ENCODE data around the gene EPX. TPM values are rescaled to one million over a fixed set of nuclear protein-coding genes. Genes with fewer than 3 reads are reported as not detected.

Gene EPX
- total and polyA plus RNA-seq, 2 experiments from 2014 or later: not detected

DNA sequence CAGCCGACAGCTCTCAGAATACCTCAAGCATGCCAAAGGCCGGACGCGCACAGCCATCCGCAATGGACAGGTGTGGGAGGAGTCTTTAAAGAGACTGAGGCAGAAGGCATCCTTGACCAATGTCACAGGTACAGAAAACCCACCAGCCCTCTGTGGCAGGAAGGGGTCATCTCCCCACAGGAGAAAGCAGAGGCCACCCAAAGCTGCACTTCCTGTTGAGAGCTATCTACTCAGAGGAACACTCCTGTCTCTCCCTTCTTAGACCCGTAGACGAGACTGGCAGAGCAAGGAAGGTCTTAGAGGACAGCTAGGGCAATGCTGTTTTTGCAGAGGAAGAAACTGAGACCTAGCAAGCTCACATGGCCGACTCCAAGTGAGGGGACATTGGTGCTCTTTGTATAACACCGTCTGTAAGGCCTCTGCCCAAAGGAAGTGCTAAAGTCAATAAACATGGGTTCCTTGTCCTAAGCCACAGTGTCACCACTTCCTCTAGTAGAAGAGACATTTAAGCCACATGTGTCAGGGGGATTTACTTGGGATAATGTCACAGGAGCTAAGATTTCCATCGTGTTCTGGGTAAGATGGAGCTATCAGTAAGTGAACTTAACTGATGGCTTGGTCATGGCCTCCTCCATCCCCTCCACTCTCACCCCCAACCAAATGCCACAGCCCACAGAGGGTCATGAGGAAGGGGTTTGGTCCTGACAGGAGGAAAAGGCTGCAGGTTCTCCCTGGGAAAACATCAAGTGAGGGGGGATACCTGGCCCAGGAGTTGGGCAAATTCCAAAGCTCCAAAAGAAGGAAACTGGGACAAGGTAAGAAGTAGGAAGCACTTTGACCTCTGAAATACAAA is 55.2 kb downstream of the EPX start:
- no peaks in the 10 kb centered on the region for H3K9me3 ChIP-seq (ENCODE audit: low read depth)
- no peaks in the 10 kb centered on the region for H3K4me1 ChIP-seq (ENCODE audit: low read depth)
- DNase-seq (ENCODE audit: low read depth in 1 of 2, low spot score in 1 of 2): no peak
- TF ChIP-seq, protein P1, sequence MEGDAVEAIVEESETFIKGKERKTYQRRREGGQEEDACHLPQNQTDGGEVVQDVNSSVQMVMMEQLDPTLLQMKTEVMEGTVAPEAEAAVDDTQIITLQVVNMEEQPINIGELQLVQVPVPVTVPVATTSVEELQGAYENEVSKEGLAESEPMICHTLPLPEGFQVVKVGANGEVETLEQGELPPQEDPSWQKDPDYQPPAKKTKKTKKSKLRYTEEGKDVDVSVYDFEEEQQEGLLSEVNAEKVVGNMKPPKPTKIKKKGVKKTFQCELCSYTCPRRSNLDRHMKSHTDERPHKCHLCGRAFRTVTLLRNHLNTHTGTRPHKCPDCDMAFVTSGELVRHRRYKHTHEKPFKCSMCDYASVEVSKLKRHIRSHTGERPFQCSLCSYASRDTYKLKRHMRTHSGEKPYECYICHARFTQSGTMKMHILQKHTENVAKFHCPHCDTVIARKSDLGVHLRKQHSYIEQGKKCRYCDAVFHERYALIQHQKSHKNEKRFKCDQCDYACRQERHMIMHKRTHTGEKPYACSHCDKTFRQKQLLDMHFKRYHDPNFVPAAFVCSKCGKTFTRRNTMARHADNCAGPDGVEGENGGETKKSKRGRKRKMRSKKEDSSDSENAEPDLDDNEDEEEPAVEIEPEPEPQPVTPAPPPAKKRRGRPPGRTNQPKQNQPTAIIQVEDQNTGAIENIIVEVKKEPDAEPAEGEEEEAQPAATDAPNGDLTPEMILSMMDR (IDR thresholded peaks at IDR 0.05; ENCODE audit: low read depth, low read length): no peak
- H3K27ac ChIP-seq: no peak overlapping the region
- H3K36me3 ChIP-seq: no peaks in the 10 kb centered on the region
- peaks cover 91% of the 10 kb centered on the region for H3K27me3 ChIP-seq
- H3K4me3 ChIP-seq: no peak overlapping the region

DNA sequence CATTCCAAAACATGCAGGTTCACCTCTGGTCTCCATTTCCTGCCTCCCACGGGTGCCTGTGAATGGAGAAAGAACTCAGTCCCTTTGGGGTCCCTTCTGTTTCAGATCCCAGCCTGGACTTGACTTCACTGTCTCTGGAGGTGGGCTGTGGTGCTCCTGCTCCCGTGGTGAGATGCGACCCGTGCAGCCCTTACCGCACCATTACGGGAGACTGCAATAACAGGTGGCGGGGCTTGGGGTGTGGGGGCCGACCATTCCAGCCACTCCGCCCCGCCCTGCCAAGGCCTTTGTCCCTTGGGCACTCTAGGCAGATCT is 56.4 kb downstream of the EPX start:
- H3K4me1 ChIP-seq (ENCODE audit: low read depth): no peaks in the 10 kb centered on the region
- H3K36me3 ChIP-seq: no peaks in the 10 kb centered on the region
- TF ChIP-seq, protein P1 (IDR thresholded peaks at IDR 0.05; ENCODE audit: low read depth, low read length): no peak
- H3K27me3 ChIP-seq: peaks cover 89% of the 10 kb centered on the region
- H3K9me3 ChIP-seq (ENCODE audit: low read depth): no peaks in the 10 kb centered on the region
- peak overlapping the region; percentile 24 for H3K4me3 ChIP-seq
- no peak for DNase-seq (ENCODE audit: low read depth in 1 of 2, low spot score in 1 of 2)
- H3K27ac ChIP-seq: no peak overlapping the region

DNA sequence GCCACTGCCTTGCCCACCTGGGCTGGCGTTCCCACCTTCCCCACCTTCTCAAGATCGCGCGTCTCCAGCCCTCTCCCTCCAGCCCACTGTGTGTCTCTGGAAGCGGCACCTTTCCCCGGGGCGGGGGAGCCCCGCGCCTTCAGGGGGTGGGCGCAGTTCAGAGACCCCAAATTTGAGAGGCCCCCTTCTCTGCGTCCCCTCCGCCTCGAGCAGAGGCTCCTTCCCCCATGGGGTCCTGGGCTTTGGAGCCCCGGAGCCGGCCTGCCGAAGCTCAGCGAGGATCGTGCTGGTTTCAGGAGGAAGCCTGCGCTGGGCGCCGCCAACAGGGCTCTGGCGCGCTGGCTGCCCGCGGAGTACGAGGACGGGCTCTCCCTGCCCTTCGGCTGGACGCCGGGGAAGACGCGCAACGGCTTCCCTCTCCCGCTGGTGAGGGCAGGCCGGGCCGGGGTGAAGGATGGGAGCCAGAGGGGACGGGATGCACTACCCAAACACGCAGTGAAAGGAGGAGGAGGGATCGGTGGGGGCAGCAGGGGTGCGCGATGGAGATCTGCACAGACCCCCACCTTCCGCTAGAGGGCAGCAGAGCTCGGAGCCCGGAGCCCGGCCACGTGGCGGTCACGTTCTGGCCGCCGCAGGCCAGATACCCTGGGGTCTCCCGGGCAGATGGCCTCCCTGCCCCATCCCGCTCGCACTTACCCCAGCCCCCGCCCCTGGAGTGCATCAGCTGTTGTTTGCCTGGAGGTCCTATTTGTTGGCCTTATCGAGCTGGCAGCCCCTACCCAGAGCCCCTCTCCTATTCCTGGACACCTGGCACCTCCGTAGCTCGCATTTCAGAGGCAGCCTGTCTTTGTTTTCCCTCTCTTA is 57.0 kb downstream of the EPX start:
- Histone ChIP-seq H3K27me3 (peaks cover 94% of the 10 kb centered on the region), H3K4me1 (ENCODE audit: low read depth) (no peaks in the 10 kb centered on the region), H3K27ac (no peak overlapping the region), H3K9me3 (ENCODE audit: low read depth) (no peaks in the 10 kb centered on the region), H3K36me3 (no peaks in the 10 kb centered on the region), H3K4me3 (peak overlapping the region; percentile 24)
- TF ChIP-seq, protein P1 (IDR thresholded peaks at IDR 0.05; ENCODE audit: low read depth, low read length): peak; percentile 88
- peak; percentile 67 to 70 for DNase-seq (ENCODE audit: low read depth in 1 of 2, low spot score in 1 of 2)

DNA sequence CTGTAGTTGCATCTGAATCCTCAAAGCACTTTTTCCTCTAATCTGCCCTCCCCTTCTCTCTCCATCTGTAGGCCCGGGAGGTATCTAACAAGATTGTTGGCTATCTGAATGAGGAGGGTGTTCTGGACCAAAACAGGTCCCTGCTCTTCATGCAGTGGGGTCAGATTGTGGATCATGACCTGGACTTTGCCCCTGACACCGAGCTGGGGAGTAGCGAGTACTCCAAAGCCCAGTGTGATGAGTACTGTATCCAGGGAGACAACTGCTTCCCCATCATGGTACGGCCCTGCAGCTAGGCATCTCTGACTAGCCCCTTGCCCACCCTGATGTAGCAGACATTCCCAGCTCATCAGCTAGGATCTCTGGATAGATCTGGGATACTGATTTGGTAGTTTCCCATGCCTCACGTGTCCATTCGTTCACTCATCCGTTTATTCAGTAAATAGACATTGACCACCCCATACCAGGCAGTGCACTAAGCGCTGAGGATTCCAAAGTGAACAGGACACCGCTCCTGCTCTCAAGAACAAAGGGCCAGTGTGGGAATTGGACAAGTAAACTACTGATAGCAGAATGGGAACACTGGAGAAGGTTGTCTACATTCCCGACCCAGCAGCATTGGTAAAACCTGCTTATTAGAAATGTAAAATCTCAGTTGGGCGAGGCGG is 58.0 kb downstream of the EPX start:
- Histone ChIP-seq H3K27me3 (peaks cover 97% of the 10 kb centered on the region), H3K4me1 (ENCODE audit: low read depth) (no peaks in the 10 kb centered on the region), H3K9me3 (ENCODE audit: low read depth) (no peaks in the 10 kb centered on the region), H3K36me3 (no peaks in the 10 kb centered on the region), H3K27ac (no peak overlapping the region), H3K4me3 (no peak overlapping the region)
- no peak for DNase-seq (ENCODE audit: low read depth in 1 of 2, low spot score in 1 of 2)
- TF ChIP-seq, protein P1 (IDR thresholded peaks at IDR 0.05; ENCODE audit: low read depth, low read length): no peak

- Histone ChIP-seq H3K9me3 (ENCODE audit: low read depth) (no peaks in the 10 kb centered on the region), H3K4me3 (no peak overlapping the region), H3K4me1 (ENCODE audit: low read depth) (no peaks in the 10 kb centered on the region), H3K27me3 (peaks cover 86% of the 10 kb centered on the region), H3K36me3 (no peaks in the 10 kb centered on the region), H3K27ac (no peak overlapping the region)
- no peak for DNase-seq (ENCODE audit: low read depth in 1 of 2, low spot score in 1 of 2)
- TF ChIP-seq, protein P1 (IDR thresholded peaks at IDR 0.05; ENCODE audit: low read depth, low read length): no peak
Observed at GRCh38 chr17:58252141-58252540, 59.6 kb downstream of the EPX start.

All from cardiac muscle cell (in vitro differentiated cells and primary cell).